ENCODE measurements around the gene TPK1.

TPK1 gene

DNA sequence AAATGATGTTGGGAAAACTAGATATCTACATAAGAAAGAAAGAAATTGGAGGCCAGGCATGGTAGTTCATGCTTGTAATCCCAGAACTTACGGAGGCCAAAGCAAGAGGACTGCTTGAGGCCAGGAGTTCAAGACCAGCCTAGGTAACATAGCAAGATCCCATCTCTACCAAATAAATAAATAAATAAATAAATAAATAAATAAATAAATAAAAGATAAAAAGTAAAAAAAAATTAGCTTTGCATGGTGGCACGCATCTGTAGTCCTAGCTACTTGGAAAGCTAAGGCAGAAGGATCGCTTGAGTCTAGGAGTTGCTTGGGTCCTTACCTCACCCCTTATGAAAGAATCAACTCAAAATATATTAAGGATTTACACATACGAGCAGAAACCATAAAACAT is 238.9 kb downstream of the TPK1 start:
- no peak overlapping the region for H3K9ac ChIP-seq
- H3K36me3 ChIP-seq (ENCODE audit: insufficient read depth), result no peaks in the 10 kb centered on the region
- no peaks in the 10 kb centered on the region for H4K20me1 ChIP-seq (ENCODE audit: insufficient read depth)
- H3K79me2 ChIP-seq (ENCODE audit: insufficient read depth, low read depth), result no peaks in the 10 kb centered on the region
- H3K27ac ChIP-seq, result no peak overlapping the region
- H3K4me1 ChIP-seq (ENCODE audit: low read depth, poor library complexity, severe bottlenecking), result no peaks in the 10 kb centered on the region
- no peak overlapping the region for H3K4me2 ChIP-seq
- TF ChIP-seq, protein P1, sequence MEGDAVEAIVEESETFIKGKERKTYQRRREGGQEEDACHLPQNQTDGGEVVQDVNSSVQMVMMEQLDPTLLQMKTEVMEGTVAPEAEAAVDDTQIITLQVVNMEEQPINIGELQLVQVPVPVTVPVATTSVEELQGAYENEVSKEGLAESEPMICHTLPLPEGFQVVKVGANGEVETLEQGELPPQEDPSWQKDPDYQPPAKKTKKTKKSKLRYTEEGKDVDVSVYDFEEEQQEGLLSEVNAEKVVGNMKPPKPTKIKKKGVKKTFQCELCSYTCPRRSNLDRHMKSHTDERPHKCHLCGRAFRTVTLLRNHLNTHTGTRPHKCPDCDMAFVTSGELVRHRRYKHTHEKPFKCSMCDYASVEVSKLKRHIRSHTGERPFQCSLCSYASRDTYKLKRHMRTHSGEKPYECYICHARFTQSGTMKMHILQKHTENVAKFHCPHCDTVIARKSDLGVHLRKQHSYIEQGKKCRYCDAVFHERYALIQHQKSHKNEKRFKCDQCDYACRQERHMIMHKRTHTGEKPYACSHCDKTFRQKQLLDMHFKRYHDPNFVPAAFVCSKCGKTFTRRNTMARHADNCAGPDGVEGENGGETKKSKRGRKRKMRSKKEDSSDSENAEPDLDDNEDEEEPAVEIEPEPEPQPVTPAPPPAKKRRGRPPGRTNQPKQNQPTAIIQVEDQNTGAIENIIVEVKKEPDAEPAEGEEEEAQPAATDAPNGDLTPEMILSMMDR (conservative IDR thresholded peaks at IDR 0.05; ENCODE audit: low read depth, low read length), result no peak
- no peaks in the 10 kb centered on the region for H3K27me3 ChIP-seq (ENCODE audit: insufficient read depth, low read depth)
- H3K4me3 ChIP-seq (IDR thresholded peaks at IDR 0.05; ENCODE audit: insufficient read depth, low read depth, low read length), result no peak overlapping the region
- H2AFZ ChIP-seq (ENCODE audit: low read depth), result no peak overlapping the region

DNA sequence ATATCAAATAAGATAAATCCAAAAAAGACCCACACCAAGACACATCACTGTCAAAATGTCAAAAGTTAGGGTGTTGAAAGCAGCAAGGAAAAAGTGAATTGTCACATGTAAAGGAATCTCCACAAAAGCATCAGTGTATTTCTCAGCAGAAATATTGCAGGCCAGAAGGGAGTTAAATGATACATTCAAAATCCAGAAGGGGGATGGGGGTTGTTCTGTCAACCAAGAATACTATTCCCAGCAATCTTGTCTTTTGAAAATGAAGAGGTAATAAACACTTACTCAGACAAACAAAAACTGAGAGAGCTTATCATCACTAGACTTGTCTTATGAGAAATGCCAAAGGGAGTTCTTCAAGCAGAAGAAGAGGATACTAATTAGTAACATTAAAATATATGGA is 241.3 kb downstream of the TPK1 start:
- Histone ChIP-seq H2AFZ (ENCODE audit: low read depth) (no peak overlapping the region), H3K79me2 (ENCODE audit: insufficient read depth, low read depth) (no peaks in the 10 kb centered on the region), H3K9ac (no peak overlapping the region), H3K36me3 (ENCODE audit: insufficient read depth) (no peaks in the 10 kb centered on the region), H4K20me1 (ENCODE audit: insufficient read depth) (no peaks in the 10 kb centered on the region), H3K4me3 (IDR thresholded peaks at IDR 0.05; ENCODE audit: insufficient read depth, low read depth, low read length) (no peak overlapping the region), H3K4me2 (no peak overlapping the region), H3K27ac (no peak overlapping the region), H3K27me3 (ENCODE audit: insufficient read depth, low read depth) (no peaks in the 10 kb centered on the region), H3K4me1 (ENCODE audit: low read depth, poor library complexity, severe bottlenecking) (no peaks in the 10 kb centered on the region)
- TF ChIP-seq, protein P1 (conservative IDR thresholded peaks at IDR 0.05; ENCODE audit: low read depth, low read length), result no peak

DNA sequence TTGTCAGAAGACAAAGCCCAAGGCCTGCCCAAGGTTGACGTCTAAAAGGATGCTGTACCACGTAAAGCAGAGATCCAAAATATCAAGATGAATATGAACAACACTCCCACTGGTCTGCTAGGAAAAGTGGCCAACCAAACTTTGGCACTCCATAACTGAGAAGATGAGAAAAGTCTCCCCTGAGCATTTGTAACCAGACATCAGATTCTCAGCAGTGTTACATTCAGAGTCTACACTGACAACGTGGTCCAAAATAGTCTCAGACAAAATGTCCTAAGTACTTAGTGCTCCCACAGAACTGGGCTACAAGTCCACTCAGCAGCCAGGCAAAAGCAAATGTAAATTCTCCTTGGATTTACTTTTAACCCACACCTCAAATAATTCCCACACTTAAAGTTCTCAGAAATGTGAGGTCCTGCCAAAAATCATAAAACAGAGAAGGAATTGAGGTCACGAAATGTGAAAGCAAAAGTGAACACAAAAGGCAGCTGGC is 247.2 kb downstream of the TPK1 start:
- Histone ChIP-seq H3K79me2 (ENCODE audit: insufficient read depth, low read depth) (no peaks in the 10 kb centered on the region), H3K4me3 (IDR thresholded peaks at IDR 0.05; ENCODE audit: insufficient read depth, low read depth, low read length) (no peak overlapping the region), H4K20me1 (ENCODE audit: insufficient read depth) (no peaks in the 10 kb centered on the region), H3K9ac (no peak overlapping the region), H3K27me3 (ENCODE audit: insufficient read depth, low read depth) (no peaks in the 10 kb centered on the region), H3K4me2 (no peak overlapping the region), H2AFZ (ENCODE audit: low read depth) (no peak overlapping the region), H3K27ac (no peak overlapping the region), H3K36me3 (ENCODE audit: insufficient read depth) (no peaks in the 10 kb centered on the region), H3K4me1 (ENCODE audit: low read depth, poor library complexity, severe bottlenecking) (no peaks in the 10 kb centered on the region)
- TF ChIP-seq, protein P1 (conservative IDR thresholded peaks at IDR 0.05; ENCODE audit: low read depth, low read length), result no peak

DNA sequence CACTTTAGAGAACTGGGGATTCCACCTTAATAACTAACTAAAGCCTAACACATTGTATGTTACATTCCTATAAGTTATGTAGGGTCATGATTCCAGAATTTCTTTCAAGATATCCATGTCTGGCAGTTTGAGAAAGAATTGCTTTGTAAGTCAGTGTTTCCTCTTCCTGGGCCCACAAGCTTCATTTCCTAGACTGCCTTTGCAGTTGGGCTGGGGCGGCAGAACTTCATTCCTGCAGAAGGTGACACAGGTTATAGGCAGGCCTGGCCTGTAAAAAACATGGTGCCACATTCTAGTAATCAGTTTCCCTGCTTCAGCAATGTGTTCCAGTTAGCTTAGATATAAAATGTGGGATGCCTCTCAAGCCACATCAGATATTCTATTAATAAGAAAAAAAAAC is 248.2 kb downstream of the TPK1 start:
- Histone ChIP-seq H3K36me3 (ENCODE audit: insufficient read depth) (no peaks in the 10 kb centered on the region), H3K27ac (no peak overlapping the region), H3K4me3 (IDR thresholded peaks at IDR 0.05; ENCODE audit: insufficient read depth, low read depth, low read length) (no peak overlapping the region), H2AFZ (ENCODE audit: low read depth) (no peak overlapping the region), H4K20me1 (ENCODE audit: insufficient read depth) (no peaks in the 10 kb centered on the region), H3K79me2 (ENCODE audit: insufficient read depth, low read depth) (no peaks in the 10 kb centered on the region), H3K9ac (no peak overlapping the region), H3K27me3 (ENCODE audit: insufficient read depth, low read depth) (no peaks in the 10 kb centered on the region), H3K4me2 (no peak overlapping the region), H3K4me1 (ENCODE audit: low read depth, poor library complexity, severe bottlenecking) (no peaks in the 10 kb centered on the region)
- TF ChIP-seq, protein P1 (conservative IDR thresholded peaks at IDR 0.05; ENCODE audit: low read depth, low read length), result no peak
